Left ventricle myocardium inferior (tissue), 1 donor: Measurements from ENCODE around the gene RFTN1. TPM values are rescaled to one million over a fixed set of nuclear protein-coding genes. Genes with fewer than 3 reads are reported as not detected.
A peak's percentile ranks its signal among the peaks of the same experiment; 100 is the strongest.

Experiments used
- DNase-seq: peaks from one replicate; pipeline ENCODE4 v3.0.0-alpha.2; 2020
- H3K27ac ChIP-seq: fragments of 200-600 bp; replicated peaks from 2 replicates; pipeline ENCODE4 v1.8.0; 2021
- H3K27me3 ChIP-seq: fragments of 200-600 bp; 2 replicates; pipeline ENCODE4 v1.8.0; 2021; ENCODE audit warnings: low read depth
- H3K36me3 ChIP-seq: fragments of 200-600 bp; 2 replicates; pipeline ENCODE4 v1.8.0; 2021
- H3K4me1 ChIP-seq: fragments of 200-600 bp; 2 replicates; pipeline ENCODE4 v1.8.0; 2021
- H3K4me3 ChIP-seq: fragments of 200-600 bp; 2 replicates; pipeline ENCODE4 v1.8.0; 2021; ENCODE audit warnings: mild to moderate bottlenecking, moderate library complexity
- H3K9me3 ChIP-seq: fragments of 200-600 bp; replicated peaks from 2 replicates; pipeline ENCODE4 v1.8.0; 2021
- CTCF ChIP-seq: fragments of 200-600 bp; IDR thresholded peaks from 2 replicates; pipeline ENCODE4 v1.8.0; 2021; ENCODE audit warnings: antibody characterized with exemption, mild to moderate bottlenecking, borderline replicate concordance
- intact Hi-C: fragments of 100-400 bp; cut with micrococcal nuclease; formaldehyde crosslinking; loops from one replicate; pipeline ENCODE4 v1.11.0; 2022
- total RNA-seq: library from RNA; stranded (reverse); fragmentation: NEBNext Ultra II Directional; extraction: Animal tissue kit (Norgen Biotek cat#: 25700); gene quantifications from one replicate; pipeline ENCODE4 v1.2.1, GENCODE V29; 2021
- donor health status: DM: no; HTN: yes; CAD: no; lungs with severe emphysema.

The RFTN1 gene
- total RNA-seq, 1 donor from 2014 or later, result 22.9 TPM

- Histone ChIP-seq H3K9me3 (no peaks in the 10 kb centered on the region), H3K4me1 (peaks cover 62% of the 10 kb centered on the region), H3K27ac (no peak overlapping the region), H3K27me3 (no peaks in the 10 kb centered on the region), H3K36me3 (peaks cover 30% of the 10 kb centered on the region), H3K4me3 (no peak overlapping the region)
- no peak for TF ChIP-seq CTCF
- intact Hi-C loops, result no loop called here
- DNase-seq, result no peak
These were observed 157.7 kb downstream of the RFTN1 start for GRCh38 chr3:16355828-16356227.

GRCh38 chr3:16354291-16354690 is 159.2 kb downstream of the RFTN1 start:
- Histone ChIP-seq H3K36me3 (peaks cover 37% of the 10 kb centered on the region), H3K27ac (no peak overlapping the region), H3K4me3 (no peak overlapping the region), H3K9me3 (no peaks in the 10 kb centered on the region), H3K27me3 (no peaks in the 10 kb centered on the region), H3K4me1 (peaks cover 59% of the 10 kb centered on the region)
- intact Hi-C loops, result no loop called here
- DNase-seq, result no peak
- TF ChIP-seq CTCF, result no peak

GRCh38 chr3:16352428-16352827 is 161.1 kb downstream of the RFTN1 start:
- Histone ChIP-seq H3K9me3 (no peaks in the 10 kb centered on the region), H3K27me3 (no peaks in the 10 kb centered on the region), H3K4me1 (peaks cover 42% of the 10 kb centered on the region), H3K36me3 (peaks cover 48% of the 10 kb centered on the region), H3K4me3 (no peak overlapping the region), H3K27ac (no peak overlapping the region)
- no peak for DNase-seq
- intact Hi-C loops, result no loop called here
- no peak for TF ChIP-seq CTCF

GRCh38 chr3:16350597-16351318 is 162.7 kb downstream of the RFTN1 start:
- Histone ChIP-seq H3K27ac (peak overlapping the region; percentile 13), H3K9me3 (no peaks in the 10 kb centered on the region), H3K4me3 (no peak overlapping the region), H3K36me3 (peaks cover 45% of the 10 kb centered on the region), H3K4me1 (peaks cover 27% of the 10 kb centered on the region), H3K27me3 (no peaks in the 10 kb centered on the region)
- intact Hi-C loops, result no loop called here
- no peak for DNase-seq
- TF ChIP-seq CTCF, result no peak

- H3K4me1 ChIP-seq, result peaks cover 27% of the 10 kb centered on the region
- H3K27me3 ChIP-seq, result no peaks in the 10 kb centered on the region
- TF ChIP-seq CTCF, result no peak
- no peak overlapping the region for H3K27ac ChIP-seq
- H3K4me3 ChIP-seq, result no peak overlapping the region
- peaks cover 51% of the 10 kb centered on the region for H3K36me3 ChIP-seq
- intact Hi-C loops, result no loop called here
- DNase-seq, result no peak
- H3K9me3 ChIP-seq, result no peaks in the 10 kb centered on the region
These were observed 163.4 kb downstream of the RFTN1 start for GRCh38 chr3:16349986-16350596.
